SIG-M5 treated with dmso at 0.1 percent for 504 hours (cell line): ENCODE results near the gene TDRD15.
A peak's percentile ranks its signal among the peaks of the same experiment; 100 is the strongest.
"Not testable (repeated sequence)": the region's sequence is repeated elsewhere in the genome, so short reads cannot be mapped to it uniquely, and the experiment has no call there.

Experiments used
- DNase-seq: peaks from one replicate; lab custom pipeline; 2025; ENCODE audit not compliant: unreplicated experiment; lab: John Stamatoyannopoulos, UW

TDRD15 gene

GRCh38 chr2:21142149-21142548 lies 18.4 kb downstream of the TDRD15 start:
- no peak for DNase-seq

GRCh38 chr2:21146638-21147037 lies 22.9 kb downstream of the TDRD15 start:
- no peak for DNase-seq

GRCh38 chr2:21148718-21149117 lies 24.9 kb downstream of the TDRD15 start:
- DNase-seq = no peak

- DNase-seq = not testable (repeated sequence)
These were observed 27.5 kb downstream of the TDRD15 start for GRCh38 chr2:21151234-21151633.

- DNase-seq = no peak
These were observed 31.8 kb downstream of the TDRD15 start for GRCh38 chr2:21155365-21156136.

- no peak for DNase-seq
These were observed 37.4 kb downstream of the TDRD15 start for GRCh38 chr2:21161122-21161521.

- DNase-seq = no peak
These were observed 38.3 kb downstream of the TDRD15 start for GRCh38 chr2:21161832-21162614.

GRCh38 chr2:21162615-21162878 lies 38.8 kb downstream of the TDRD15 start:
- no peak for DNase-seq

GRCh38 chr2:21163213-21163612 lies 39.4 kb downstream of the TDRD15 start:
- DNase-seq = no peak

GRCh38 chr2:21165350-21165749 lies 41.6 kb downstream of the TDRD15 start:
- no peak for DNase-seq

GRCh38 chr2:21175895-21176646 lies 52.3 kb downstream of the TDRD15 start:
- peak; percentile 20 for DNase-seq

- no peak for DNase-seq
These were observed 58.2 kb downstream of the TDRD15 start for GRCh38 chr2:21181957-21182356.

GRCh38 chr2:21183306-21183705 lies 59.5 kb downstream of the TDRD15 start:
- DNase-seq = no peak

GRCh38 chr2:21183726-21184125 lies 60.0 kb downstream of the TDRD15 start:
- DNase-seq = no peak

- DNase-seq = no peak
These were observed 67.8 kb downstream of the TDRD15 start for GRCh38 chr2:21191535-21191934.
